Calu3 (cell line): ENCODE data around the gene KIF1C. TPM values are rescaled to one million over a fixed set of nuclear protein-coding genes. Genes with fewer than 3 reads are reported as not detected.

ENCODE experiments used
- BruUV-seq: library from RNA; stranded (reverse); fragments of 400-500 nt; replicated peaks from 2 replicates; lab custom pipeline; 2021; lab: Mats Ljungman, UMichigan
- CTCF ChIA-PET: fragments of 300-600 bp; sonication (Branson Sonifier 250); formaldehyde crosslinking; loops from one replicate; lab custom pipeline; 2022; ENCODE audit warnings: antibody characterized with exemption; lab: Charles Lee
- DNase-seq: peaks from one replicate; pipeline ENCODE4 v3.0.0; 2022
- H3K27ac Mint-ChIP-seq: one replicate; pipeline ENCODE4 v1.8.0; 2022; ENCODE audit warnings: mixed read lengths; ENCODE audit not compliant: unreplicated experiment
- H3K27me3 Mint-ChIP-seq: one replicate; pipeline ENCODE4 v1.8.0; 2022; ENCODE audit warnings: mixed read lengths; ENCODE audit not compliant: unreplicated experiment
- H3K36me3 Mint-ChIP-seq: one replicate; pipeline ENCODE4 v1.8.0; 2022; ENCODE audit warnings: mild to moderate bottlenecking, moderate library complexity, mixed read lengths; ENCODE audit not compliant: insufficient read depth, unreplicated experiment
- H3K4me1 Mint-ChIP-seq: one replicate; pipeline ENCODE4 v1.8.0; 2022; ENCODE audit warnings: mild to moderate bottlenecking, low read depth, mixed read lengths; ENCODE audit not compliant: unreplicated experiment
- H3K4me3 Mint-ChIP-seq: one replicate; pipeline ENCODE4 v1.8.0; 2022; ENCODE audit warnings: mild to moderate bottlenecking, low read depth, moderate library complexity, mixed read lengths; ENCODE audit not compliant: unreplicated experiment
- H3K9me3 Mint-ChIP-seq: one replicate; pipeline ENCODE4 v1.8.0; 2022; ENCODE audit warnings: low read depth, mixed read lengths; ENCODE audit not compliant: unreplicated experiment
- CTCF ChIP-seq: fragments of 200-600 bp; IDR thresholded peaks from one replicate; pipeline ENCODE4 v1.8.0; 2022; ENCODE audit warnings: antibody characterized with exemption; ENCODE audit not compliant: unreplicated experiment
- intact Hi-C: fragments of 100-400 bp; cut with micrococcal nuclease; formaldehyde crosslinking; loops from one replicate; pipeline ENCODE4 v1.10.0; 2022; ENCODE audit not compliant: unreplicated experiment
- total RNA-seq: library from RNA; stranded (reverse); gene quantifications from 2 replicates; pipeline ENCODE4 v1.2.3, GENCODE V29; 2022

Gene KIF1C
- total RNA-seq, 1 experiment from 2014 or later = 65.9 TPM

DNA sequence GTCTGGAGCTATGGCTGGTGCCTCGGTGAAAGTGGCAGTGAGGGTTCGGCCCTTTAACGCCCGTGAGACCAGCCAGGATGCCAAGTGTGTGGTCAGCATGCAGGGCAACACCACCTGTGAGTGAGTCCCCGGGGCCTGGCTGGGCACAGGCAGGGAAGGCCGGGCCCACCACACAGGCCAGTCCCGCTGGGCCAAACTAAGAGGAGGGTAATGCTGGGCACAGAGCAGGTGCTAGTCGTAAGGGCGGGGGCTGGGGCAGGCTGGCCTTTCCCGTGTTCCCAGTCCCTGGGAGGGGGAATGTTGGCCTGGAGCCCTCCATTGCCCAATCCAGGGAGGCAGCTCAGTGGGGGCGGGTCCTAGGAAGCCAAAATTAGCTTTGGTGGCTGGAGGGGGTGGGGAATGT, 2.5 kb downstream of the KIF1C start:
- no peaks in the 10 kb centered on the region for H3K27me3 Mint-ChIP-seq
- CTCF ChIA-PET = no interaction called here
- H3K9me3 Mint-ChIP-seq = no peaks in the 10 kb centered on the region
- BruUV-seq = no TSS peak
- no peak overlapping the region for H3K4me3 Mint-ChIP-seq
- H3K4me1 Mint-ChIP-seq = peaks cover 17% of the 10 kb centered on the region
- intact Hi-C loops = no loop called here
- TF ChIP-seq CTCF = no peak
- H3K27ac Mint-ChIP-seq = no peak overlapping the region
- H3K36me3 Mint-ChIP-seq = peaks cover 44% of the 10 kb centered on the region
- no peak for DNase-seq

DNA sequence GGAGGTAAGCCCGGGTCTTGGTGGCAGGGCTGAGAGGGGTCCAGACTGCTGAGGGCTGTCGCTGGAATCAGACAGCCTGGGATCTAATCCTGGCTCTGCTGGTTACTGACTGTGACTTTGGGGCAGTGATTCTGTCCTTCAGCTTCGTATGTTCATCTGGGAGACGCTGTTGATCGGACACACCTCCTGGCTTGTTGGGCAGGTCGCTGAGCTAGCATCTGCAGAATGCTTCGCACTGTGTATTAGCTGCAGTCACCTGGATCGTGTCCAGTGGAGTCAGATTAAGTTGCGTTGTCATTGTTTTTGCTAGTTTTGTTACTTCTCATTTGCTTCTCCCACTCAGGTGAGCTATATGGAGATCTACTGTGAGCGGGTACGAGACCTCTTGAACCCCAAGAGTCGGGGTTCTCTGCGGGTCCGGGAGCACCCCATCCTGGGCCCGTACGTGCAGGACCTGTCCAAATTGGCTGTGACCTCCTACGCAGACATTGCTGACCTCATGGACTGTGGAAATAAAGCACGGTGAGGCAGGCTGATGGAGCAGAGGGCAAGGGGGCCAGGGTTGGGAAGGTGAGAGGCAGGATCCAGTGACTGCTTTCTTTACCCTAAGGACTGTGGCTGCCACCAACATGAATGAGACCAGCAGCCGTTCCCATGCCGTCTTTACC, 4.5 kb downstream of the KIF1C start:
- intact Hi-C loops = no loop called here
- Mint-ChIP-seq H3K27ac (no peak overlapping the region), H3K4me1 (peaks cover 17% of the 10 kb centered on the region), H3K9me3 (no peaks in the 10 kb centered on the region), H3K4me3 (no peak overlapping the region), H3K27me3 (no peaks in the 10 kb centered on the region), H3K36me3 (peaks cover 40% of the 10 kb centered on the region)
- BruUV-seq = no TSS peak
- no peak for DNase-seq
- CTCF ChIA-PET = no interaction called here
- no peak for TF ChIP-seq CTCF

DNA sequence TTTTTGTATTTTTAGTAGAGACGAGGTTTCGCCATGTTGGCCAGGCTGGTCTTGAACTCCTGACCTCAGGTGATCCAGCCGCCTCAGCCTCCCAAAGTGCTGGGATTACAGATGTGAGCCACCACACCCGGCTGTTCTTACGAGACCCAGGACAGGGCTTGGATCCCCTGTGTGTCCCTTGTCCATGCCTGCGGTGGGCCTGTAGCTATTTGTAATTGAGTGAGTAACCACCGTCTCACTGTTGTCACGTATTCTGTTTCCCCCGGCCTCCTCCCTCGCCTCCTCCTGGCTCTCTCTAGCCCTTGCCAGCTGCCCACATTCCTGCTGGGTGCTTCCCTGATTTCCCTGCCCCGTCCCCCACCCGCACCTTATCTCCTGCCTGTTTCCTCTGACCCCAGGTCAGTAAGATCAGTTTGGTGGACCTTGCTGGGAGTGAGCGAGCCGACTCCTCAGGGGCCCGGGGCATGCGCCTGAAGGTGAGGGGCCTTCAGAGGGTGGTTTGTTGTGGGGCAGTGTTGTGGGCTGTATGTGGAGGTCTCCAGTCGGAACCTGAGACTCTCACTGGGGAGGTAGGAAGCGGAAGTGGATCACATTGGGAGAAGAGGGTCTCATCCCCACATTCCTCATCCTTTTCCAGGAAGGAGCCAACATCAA, 5.6 kb downstream of the KIF1C start:
- no peak for TF ChIP-seq CTCF
- Mint-ChIP-seq H3K4me1 (peaks cover 17% of the 10 kb centered on the region), H3K36me3 (peaks cover 30% of the 10 kb centered on the region), H3K9me3 (no peaks in the 10 kb centered on the region), H3K4me3 (no peak overlapping the region), H3K27ac (no peak overlapping the region), H3K27me3 (no peaks in the 10 kb centered on the region)
- DNase-seq = no peak
- no TSS peak for BruUV-seq
- intact Hi-C loops = no loop called here
- CTCF ChIA-PET = no interaction called here

- no peaks in the 10 kb centered on the region for H3K27me3 Mint-ChIP-seq
- peaks cover 15% of the 10 kb centered on the region for H3K36me3 Mint-ChIP-seq
- intact Hi-C loops = no loop called here
- no peaks in the 10 kb centered on the region for H3K9me3 Mint-ChIP-seq
- CTCF ChIA-PET = no interaction called here
- H3K27ac Mint-ChIP-seq = no peak overlapping the region
- no peak overlapping the region for H3K4me3 Mint-ChIP-seq
- no peaks in the 10 kb centered on the region for H3K4me1 Mint-ChIP-seq
- DNase-seq = no peak
- BruUV-seq = no TSS peak
- no peak for TF ChIP-seq CTCF
These were observed 14.2 kb downstream of the KIF1C start for GRCh38 chr17:5011928-5012327.
